HepG2 (cell line): ENCODE results near the gene MSMB. TPM values are rescaled to one million over a fixed set of nuclear protein-coding genes. Genes with fewer than 3 reads are reported as not detected.
A peak's percentile ranks its signal among the peaks of the same experiment; 100 is the strongest.

ENCODE experiments used
- KDM6A ChIP-seq: IDR thresholded peaks from 2 replicates; pipeline ENCODE4 v1.6.1; 2016; ENCODE audit warnings: low read depth
- KLF9 ChIP-seq: IDR thresholded peaks from 2 replicates; pipeline ENCODE4 v1.6.1; 2016; ENCODE audit warnings: low read depth
- ONECUT2 ChIP-seq: sonication (generic); formaldehyde crosslinking; IDR thresholded peaks from 2 replicates; pipeline ENCODE4 v1.4.0; 2020; ENCODE audit warnings: missing genetic modification reagents
- SRSF1 ChIP-seq: fragments of 200-400 bp; formaldehyde crosslinking; optimal IDR thresholded peaks from 2 replicates; pipeline ENCODE3; 2017; ENCODE audit warnings: mild to moderate bottlenecking, low read depth, low read length, moderate library complexity
- TBX2 ChIP-seq: sonication (generic); formaldehyde crosslinking; IDR thresholded peaks from 2 replicates; pipeline ENCODE4 v1.5.0; 2020; ENCODE audit warnings: missing genetic modification reagents, mild to moderate bottlenecking, borderline replicate concordance
- ZBTB7A ChIP-seq: sonication (generic); formaldehyde crosslinking; IDR thresholded peaks from 2 replicates; pipeline ENCODE4 v1.8.0; 2022; ENCODE audit warnings: mild to moderate bottlenecking, missing genetic modification reagents
- ZFY ChIP-seq: sonication (generic); formaldehyde crosslinking; IDR thresholded peaks from 2 replicates; pipeline ENCODE4 v1.4.0; 2020; ENCODE audit warnings: missing genetic modification reagents
- ZNF224 ChIP-seq: sonication (generic); formaldehyde crosslinking; IDR thresholded peaks from 2 replicates; pipeline ENCODE4 v1.5.0; 2020; ENCODE audit warnings: mild to moderate bottlenecking, missing genetic modification reagents
- ZNF609 ChIP-seq: sonication (generic); formaldehyde crosslinking; IDR thresholded peaks from 2 replicates; pipeline ENCODE4 v1.4.0; 2020; ENCODE audit warnings: mild to moderate bottlenecking, missing genetic modification reagents, borderline replicate concordance
- ZNF710 ChIP-seq: sonication (generic); formaldehyde crosslinking; IDR thresholded peaks from 2 replicates; pipeline ENCODE4 v1.5.0; 2020; ENCODE audit warnings: mild to moderate bottlenecking, missing genetic modification reagents, borderline replicate concordance
- polyA plus RNA-seq, 8 experiments: library from polyadenylated mRNA; depleted of rRNA in 3 of 8; stranded (reverse) in 7 of 8; unstranded in 1 of 8; fragments of >200 nt; fragmentation: Illumina TruSeq in 4 of 8; extraction: Trizol in 4 of 8; gene quantifications; 2 replicates each; pipeline versions ENCODE4 v1.2.1 to v1.2.3, GENCODE V29; 2011 to 2016; ENCODE audit warnings: low read depth in 4 of 8, missing spikeins in 1 of 8, mixed read lengths in 1 of 8; ENCODE audit not compliant: insufficient read depth in 1 of 8
- total RNA-seq, 5 experiments: library from RNA; depleted of rRNA; stranded (reverse); fragments of >200 nt; fragmentation: Illumina TruSeq; extraction: Trizol; gene quantifications; 2 replicates each; pipeline ENCODE4 v1.2.3, GENCODE V29; 2016; ENCODE audit warnings: low read depth in 1 of 5
- TF ChIP-seq, protein P1 (sequence below): sonication (generic); formaldehyde crosslinking; IDR thresholded peaks from 2 replicates; pipeline ENCODE4 v1.4.0; 2020; ENCODE audit warnings: low read depth, missing genetic modification reagents
- TF ChIP-seq, protein P2 (sequence below): IDR thresholded peaks from 2 replicates; pipeline ENCODE4 v1.6.1; 2016; ENCODE audit warnings: low read depth, borderline replicate concordance
- TF ChIP-seq, protein P3 (sequence below): sonication (generic); formaldehyde crosslinking; IDR thresholded peaks from 2 replicates; pipeline ENCODE4 v1.4.0; 2020; ENCODE audit warnings: missing genetic modification reagents
- TF ChIP-seq, protein P4 (sequence below): IDR thresholded peaks from 2 replicates; pipeline ENCODE4 v1.6.1; 2012; ENCODE audit warnings: inconsistent platforms

MSMB gene
- total and polyA plus RNA-seq, 2 of the 13 experiments (the other 11 are each of a cell fraction or from before 2014, with no cell fraction given): 0.84 TPM; not detected in 1

GRCh38 chr10:46031648-46032532, 14.2 kb downstream of the MSMB start (continued):
- peak; percentile 94 for TF ChIP-seq ZNF609 (CRISPR knock-in tag)
- TF ChIP-seq ZNF224 (CRISPR knock-in tag): 0 out of 2 replicates have a peak, but pooled peaks have one; percentile 39
- TF ChIP-seq TBX2 (CRISPR knock-in tag): peak; percentile 85
- no peak for TF ChIP-seq SRSF1
- TF ChIP-seq ZNF710: peak; percentile 76
- TF ChIP-seq, protein P1, sequence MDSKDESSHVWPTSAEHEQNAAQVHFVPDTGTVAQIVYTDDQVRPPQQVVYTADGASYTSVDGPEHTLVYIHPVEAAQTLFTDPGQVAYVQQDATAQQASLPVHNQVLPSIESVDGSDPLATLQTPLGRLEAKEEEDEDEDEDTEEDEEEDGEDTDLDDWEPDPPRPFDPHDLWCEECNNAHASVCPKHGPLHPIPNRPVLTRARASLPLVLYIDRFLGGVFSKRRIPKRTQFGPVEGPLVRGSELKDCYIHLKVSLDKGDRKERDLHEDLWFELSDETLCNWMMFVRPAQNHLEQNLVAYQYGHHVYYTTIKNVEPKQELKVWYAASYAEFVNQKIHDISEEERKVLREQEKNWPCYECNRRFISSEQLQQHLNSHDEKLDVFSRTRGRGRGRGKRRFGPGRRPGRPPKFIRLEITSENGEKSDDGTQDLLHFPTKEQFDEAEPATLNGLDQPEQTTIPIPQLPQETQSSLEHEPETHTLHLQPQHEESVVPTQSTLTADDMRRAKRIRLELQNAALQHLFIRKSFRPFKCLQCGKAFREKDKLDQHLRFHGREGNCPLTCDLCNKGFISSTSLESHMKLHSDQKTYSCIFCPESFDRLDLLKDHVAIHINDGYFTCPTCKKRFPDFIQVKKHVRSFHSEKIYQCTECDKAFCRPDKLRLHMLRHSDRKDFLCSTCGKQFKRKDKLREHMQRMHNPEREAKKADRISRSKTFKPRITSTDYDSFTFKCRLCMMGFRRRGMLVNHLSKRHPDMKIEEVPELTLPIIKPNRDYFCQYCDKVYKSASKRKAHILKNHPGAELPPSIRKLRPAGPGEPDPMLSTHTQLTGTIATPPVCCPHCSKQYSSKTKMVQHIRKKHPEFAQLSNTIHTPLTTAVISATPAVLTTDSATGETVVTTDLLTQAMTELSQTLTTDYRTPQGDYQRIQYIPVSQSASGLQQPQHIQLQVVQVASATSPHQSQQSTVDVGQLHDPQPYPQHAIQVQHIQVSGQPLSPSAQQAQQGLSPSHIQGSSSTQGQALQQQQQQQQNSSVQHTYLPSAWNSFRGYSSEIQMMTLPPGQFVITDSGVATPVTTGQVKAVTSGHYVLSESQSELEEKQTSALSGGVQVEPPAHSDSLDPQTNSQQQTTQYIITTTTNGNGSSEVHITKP (CRISPR knock-in tag): peak; percentile 78; the same call in 1 of the 2 replicates
- TF ChIP-seq, protein P2, sequence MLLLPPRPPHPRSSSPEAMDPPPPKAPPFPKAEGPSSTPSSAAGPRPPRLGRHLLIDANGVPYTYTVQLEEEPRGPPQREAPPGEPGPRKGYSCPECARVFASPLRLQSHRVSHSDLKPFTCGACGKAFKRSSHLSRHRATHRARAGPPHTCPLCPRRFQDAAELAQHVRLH: no peak
- TF ChIP-seq ONECUT2 (CRISPR knock-in tag): 0 out of 2 replicates have a peak, but pooled peaks have one; percentile 50
- TF ChIP-seq KDM6A (CRISPR knock-in tag): peak; percentile 48
- TF ChIP-seq ZBTB7A (CRISPR knock-in tag): peak; percentile 17; the same call in 1 of the 2 replicates
- TF ChIP-seq ZFY: peak; percentile 66
- no peak for TF ChIP-seq KLF9 (CRISPR knock-in tag)
- TF ChIP-seq, protein P3, sequence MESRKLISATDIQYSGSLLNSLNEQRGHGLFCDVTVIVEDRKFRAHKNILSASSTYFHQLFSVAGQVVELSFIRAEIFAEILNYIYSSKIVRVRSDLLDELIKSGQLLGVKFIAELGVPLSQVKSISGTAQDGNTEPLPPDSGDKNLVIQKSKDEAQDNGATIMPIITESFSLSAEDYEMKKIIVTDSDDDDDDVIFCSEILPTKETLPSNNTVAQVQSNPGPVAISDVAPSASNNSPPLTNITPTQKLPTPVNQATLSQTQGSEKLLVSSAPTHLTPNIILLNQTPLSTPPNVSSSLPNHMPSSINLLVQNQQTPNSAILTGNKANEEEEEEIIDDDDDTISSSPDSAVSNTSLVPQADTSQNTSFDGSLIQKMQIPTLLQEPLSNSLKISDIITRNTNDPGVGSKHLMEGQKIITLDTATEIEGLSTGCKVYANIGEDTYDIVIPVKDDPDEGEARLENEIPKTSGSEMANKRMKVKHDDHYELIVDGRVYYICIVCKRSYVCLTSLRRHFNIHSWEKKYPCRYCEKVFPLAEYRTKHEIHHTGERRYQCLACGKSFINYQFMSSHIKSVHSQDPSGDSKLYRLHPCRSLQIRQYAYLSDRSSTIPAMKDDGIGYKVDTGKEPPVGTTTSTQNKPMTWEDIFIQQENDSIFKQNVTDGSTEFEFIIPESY: no peak
- TF ChIP-seq, protein P4, sequence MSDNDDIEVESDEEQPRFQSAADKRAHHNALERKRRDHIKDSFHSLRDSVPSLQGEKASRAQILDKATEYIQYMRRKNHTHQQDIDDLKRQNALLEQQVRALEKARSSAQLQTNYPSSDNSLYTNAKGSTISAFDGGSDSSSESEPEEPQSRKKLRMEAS: peak; percentile 66; the same call in 1 of the 2 replicates
